Measurements from ENCODE around the gene TNFRSF21.
"Not testable (repeated sequence)": the region's sequence is repeated elsewhere in the genome, so short reads cannot be mapped to it uniquely, and the experiment has no call there.

The TNFRSF21 gene

GRCh38 chr6:47319867-47320266 lies 10.2 kb upstream of the TNFRSF21 start:
- Histone ChIP-seq H3K4me3 (ENCODE audit: low read length, poor library complexity, severe bottlenecking) (no peak overlapping the region), H3K4me1 (ENCODE audit: insufficient read depth, low read length, poor library complexity, severe bottlenecking) (peaks cover 16% of the 10 kb centered on the region), H4K20me1 (ENCODE audit: insufficient read depth, low read length, poor library complexity, severe bottlenecking) (no peaks in the 10 kb centered on the region), H3K4me2 (ENCODE audit: low read depth, low read length, poor library complexity, severe bottlenecking) (no peak overlapping the region), H3K9ac (ENCODE audit: low read depth, low read length, poor library complexity, severe bottlenecking) (no peak overlapping the region), H3F3A (ENCODE audit: low read depth) (no peaks in the 10 kb centered on the region), H3K79me2 (ENCODE audit: insufficient read depth, low read length) (no peaks in the 10 kb centered on the region), H3K36me3 (ENCODE audit: insufficient read depth, low read length) (no peaks in the 10 kb centered on the region), H3K9me2 (replicated peaks; ENCODE audit: low read depth, low read length) (no peaks in the 10 kb centered on the region), H3K27me3 (ENCODE audit: insufficient read depth, low read length, poor library complexity, severe bottlenecking) (no peaks in the 10 kb centered on the region), H2AFZ (ENCODE audit: low read length) (no peak overlapping the region), H3K9me3 (ENCODE audit: insufficient read depth, low read depth, low read length) (no peaks in the 10 kb centered on the region)
- no peak for TF ChIP-seq EZH2phosphoT487 (IDR thresholded peaks at IDR 0.05; ENCODE audit: borderline replicate concordance)
- TF ChIP-seq, protein P1, sequence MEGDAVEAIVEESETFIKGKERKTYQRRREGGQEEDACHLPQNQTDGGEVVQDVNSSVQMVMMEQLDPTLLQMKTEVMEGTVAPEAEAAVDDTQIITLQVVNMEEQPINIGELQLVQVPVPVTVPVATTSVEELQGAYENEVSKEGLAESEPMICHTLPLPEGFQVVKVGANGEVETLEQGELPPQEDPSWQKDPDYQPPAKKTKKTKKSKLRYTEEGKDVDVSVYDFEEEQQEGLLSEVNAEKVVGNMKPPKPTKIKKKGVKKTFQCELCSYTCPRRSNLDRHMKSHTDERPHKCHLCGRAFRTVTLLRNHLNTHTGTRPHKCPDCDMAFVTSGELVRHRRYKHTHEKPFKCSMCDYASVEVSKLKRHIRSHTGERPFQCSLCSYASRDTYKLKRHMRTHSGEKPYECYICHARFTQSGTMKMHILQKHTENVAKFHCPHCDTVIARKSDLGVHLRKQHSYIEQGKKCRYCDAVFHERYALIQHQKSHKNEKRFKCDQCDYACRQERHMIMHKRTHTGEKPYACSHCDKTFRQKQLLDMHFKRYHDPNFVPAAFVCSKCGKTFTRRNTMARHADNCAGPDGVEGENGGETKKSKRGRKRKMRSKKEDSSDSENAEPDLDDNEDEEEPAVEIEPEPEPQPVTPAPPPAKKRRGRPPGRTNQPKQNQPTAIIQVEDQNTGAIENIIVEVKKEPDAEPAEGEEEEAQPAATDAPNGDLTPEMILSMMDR (conservative IDR thresholded peaks at IDR 0.05; ENCODE audit: low read length) = no peak

DNA sequence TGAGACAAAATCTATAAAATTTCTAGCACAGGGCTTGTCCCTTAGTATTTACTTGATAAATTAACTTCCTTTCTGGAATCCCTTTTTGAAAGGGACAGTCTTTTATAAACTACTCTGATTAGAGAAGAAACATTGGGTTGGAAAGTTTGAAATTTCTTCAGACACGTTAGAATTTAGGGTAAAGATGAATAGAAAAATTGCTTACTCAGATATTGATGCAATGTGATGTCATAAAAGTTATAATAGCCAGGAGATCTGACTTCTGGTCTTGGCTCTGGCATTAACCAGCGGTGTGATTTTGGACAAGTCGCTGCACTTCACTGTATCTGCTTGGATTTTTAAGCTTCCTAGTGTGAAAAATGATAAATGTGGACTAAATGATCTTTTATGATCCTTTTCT lies 9.7 kb upstream of the TNFRSF21 start:
- H3K9me3 ChIP-seq (ENCODE audit: insufficient read depth, low read depth, low read length) = no peaks in the 10 kb centered on the region
- TF ChIP-seq EZH2phosphoT487 (IDR thresholded peaks at IDR 0.05; ENCODE audit: borderline replicate concordance) = no peak
- TF ChIP-seq, protein P1 (conservative IDR thresholded peaks at IDR 0.05; ENCODE audit: low read length) = no peak
- H3K9me2 ChIP-seq (replicated peaks; ENCODE audit: low read depth, low read length) = no peaks in the 10 kb centered on the region
- H3K4me2 ChIP-seq (ENCODE audit: low read depth, low read length, poor library complexity, severe bottlenecking) = no peak overlapping the region
- H4K20me1 ChIP-seq (ENCODE audit: insufficient read depth, low read length, poor library complexity, severe bottlenecking) = no peaks in the 10 kb centered on the region
- no peaks in the 10 kb centered on the region for H3K36me3 ChIP-seq (ENCODE audit: insufficient read depth, low read length)
- H2AFZ ChIP-seq (ENCODE audit: low read length) = no peak overlapping the region
- H3K4me1 ChIP-seq (ENCODE audit: insufficient read depth, low read length, poor library complexity, severe bottlenecking) = peaks cover 16% of the 10 kb centered on the region
- H3K27me3 ChIP-seq (ENCODE audit: insufficient read depth, low read length, poor library complexity, severe bottlenecking) = no peaks in the 10 kb centered on the region
- H3F3A ChIP-seq (ENCODE audit: low read depth) = no peaks in the 10 kb centered on the region
- no peak overlapping the region for H3K9ac ChIP-seq (ENCODE audit: low read depth, low read length, poor library complexity, severe bottlenecking)
- no peak overlapping the region for H3K4me3 ChIP-seq (ENCODE audit: low read length, poor library complexity, severe bottlenecking)
- H3K79me2 ChIP-seq (ENCODE audit: insufficient read depth, low read length) = no peaks in the 10 kb centered on the region

DNA sequence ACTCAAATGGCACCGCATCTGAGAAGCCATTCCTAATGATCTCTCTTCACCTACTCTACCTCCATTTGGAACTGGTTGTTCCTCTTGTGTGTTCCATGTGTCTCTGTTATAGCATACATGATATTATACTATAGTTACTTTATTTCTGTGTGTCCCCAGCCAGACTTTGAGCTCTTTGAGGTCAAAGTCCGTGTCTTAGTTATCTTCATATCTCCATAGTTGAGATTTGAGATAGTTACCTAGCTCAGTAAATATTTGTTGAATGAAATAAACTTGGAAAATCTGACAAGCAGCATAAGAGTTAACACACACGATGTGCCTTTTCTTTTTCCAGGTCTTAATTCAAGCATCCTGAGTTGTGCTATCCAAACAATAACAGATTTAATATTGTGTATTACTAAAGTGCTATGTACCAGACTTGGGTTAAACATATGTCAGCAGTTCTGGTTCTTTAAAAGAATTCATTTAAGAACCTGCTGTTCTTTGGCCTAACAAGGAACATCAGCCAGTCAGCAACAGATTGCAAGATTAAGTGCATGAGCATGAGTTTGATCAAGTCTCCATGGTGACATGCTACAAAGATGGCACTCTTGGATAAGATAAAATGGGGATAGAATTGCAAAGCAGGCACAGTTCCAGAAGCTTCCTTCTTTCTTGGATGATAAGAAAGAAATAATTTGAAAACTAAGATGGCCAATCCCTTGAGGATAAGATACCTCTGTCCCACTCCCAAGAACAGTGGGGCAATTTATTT lies 8.7 kb upstream of the TNFRSF21 start:
- H3K4me2 ChIP-seq (ENCODE audit: low read depth, low read length, poor library complexity, severe bottlenecking) = no peak overlapping the region
- no peak overlapping the region for H2AFZ ChIP-seq (ENCODE audit: low read length)
- H4K20me1 ChIP-seq (ENCODE audit: insufficient read depth, low read length, poor library complexity, severe bottlenecking) = no peaks in the 10 kb centered on the region
- H3K4me3 ChIP-seq (ENCODE audit: low read length, poor library complexity, severe bottlenecking) = no peak overlapping the region
- H3K9ac ChIP-seq (ENCODE audit: low read depth, low read length, poor library complexity, severe bottlenecking) = no peak overlapping the region
- H3K4me1 ChIP-seq (ENCODE audit: insufficient read depth, low read length, poor library complexity, severe bottlenecking) = peaks cover 16% of the 10 kb centered on the region
- no peaks in the 10 kb centered on the region for H3F3A ChIP-seq (ENCODE audit: low read depth)
- no peak for TF ChIP-seq EZH2phosphoT487 (IDR thresholded peaks at IDR 0.05; ENCODE audit: borderline replicate concordance)
- TF ChIP-seq, protein P1 (conservative IDR thresholded peaks at IDR 0.05; ENCODE audit: low read length) = no peak
- no peaks in the 10 kb centered on the region for H3K27me3 ChIP-seq (ENCODE audit: insufficient read depth, low read length, poor library complexity, severe bottlenecking)
- H3K9me2 ChIP-seq (replicated peaks; ENCODE audit: low read depth, low read length) = no peaks in the 10 kb centered on the region
- no peaks in the 10 kb centered on the region for H3K79me2 ChIP-seq (ENCODE audit: insufficient read depth, low read length)
- H3K36me3 ChIP-seq (ENCODE audit: insufficient read depth, low read length) = no peaks in the 10 kb centered on the region
- no peaks in the 10 kb centered on the region for H3K9me3 ChIP-seq (ENCODE audit: insufficient read depth, low read depth, low read length)

GRCh38 chr6:47315181-47315580 lies 5.5 kb upstream of the TNFRSF21 start:
- H3K4me2 ChIP-seq (ENCODE audit: low read depth, low read length, poor library complexity, severe bottlenecking); H3K79me2 ChIP-seq (ENCODE audit: insufficient read depth, low read length); H2AFZ ChIP-seq (ENCODE audit: low read length); H4K20me1 ChIP-seq (ENCODE audit: insufficient read depth, low read length, poor library complexity, severe bottlenecking); H3F3A ChIP-seq (ENCODE audit: low read depth); H3K9ac ChIP-seq (ENCODE audit: low read depth, low read length, poor library complexity, severe bottlenecking); H3K4me3 ChIP-seq (ENCODE audit: low read length, poor library complexity, severe bottlenecking); H3K9me3 ChIP-seq (ENCODE audit: insufficient read depth, low read depth, low read length); H3K9me2 ChIP-seq (replicated peaks; ENCODE audit: low read depth, low read length); H3K36me3 ChIP-seq (ENCODE audit: insufficient read depth, low read length); H3K27me3 ChIP-seq (ENCODE audit: insufficient read depth, low read length, poor library complexity, severe bottlenecking); H3K4me1 ChIP-seq (ENCODE audit: insufficient read depth, low read length, poor library complexity, severe bottlenecking): not testable (repeated sequence)
